Non-pigmented ciliary epithelial cell (primary cell): Measurements from ENCODE around the gene GSN.

Experiments
- DNase-seq: peaks from one replicate; pipeline ENCODE4 v3.0.0-alpha.2; 2010; ENCODE audit warnings: low read depth

GSN gene

GRCh38 chr9:121303456-121304451, 35.8 kb downstream of the GSN start:
- DNase-seq, result no peak

- no peak for DNase-seq
Measured at GRCh38 chr9:121304707-121305106, 36.7 kb downstream of the GSN start.

- DNase-seq, result no peak
Measured at GRCh38 chr9:121305269-121305994, 37.5 kb downstream of the GSN start.

GRCh38 chr9:121307976-121308375, 40.0 kb downstream of the GSN start:
- DNase-seq, result no peak

- DNase-seq, result no peak
Measured at GRCh38 chr9:121308765-121309164, 40.8 kb downstream of the GSN start.

GRCh38 chr9:121309171-121309570, 41.2 kb downstream of the GSN start:
- no peak for DNase-seq

GRCh38 chr9:121309833-121310425, 42.0 kb downstream of the GSN start:
- no peak for DNase-seq

- DNase-seq, result no peak
Measured at GRCh38 chr9:121310571-121310970, 42.6 kb downstream of the GSN start.

GRCh38 chr9:121312169-121312568, 44.2 kb downstream of the GSN start:
- DNase-seq, result no peak

- DNase-seq, result no peak
Measured at GRCh38 chr9:121313458-121314152, 45.6 kb downstream of the GSN start.

- DNase-seq, result no peak
Measured at GRCh38 chr9:121316378-121316777, 48.4 kb downstream of the GSN start.

GRCh38 chr9:121316852-121317373, 49.0 kb downstream of the GSN start:
- no peak for DNase-seq

- no peak for DNase-seq
Measured at GRCh38 chr9:121317737-121318630, 50.0 kb downstream of the GSN start.

- no peak for DNase-seq
Measured at GRCh38 chr9:121318631-121319382, 50.8 kb downstream of the GSN start.

- DNase-seq, result no peak
Measured at GRCh38 chr9:121319383-121319780, 51.4 kb downstream of the GSN start.

GRCh38 chr9:121321016-121321503, 53.1 kb downstream of the GSN start:
- DNase-seq, result peak; percentile 53

GRCh38 chr9:121322037-121322736, 54.2 kb downstream of the GSN start:
- peak; percentile 88 for DNase-seq

- no peak for DNase-seq
Measured at GRCh38 chr9:121322737-121323448, 54.9 kb downstream of the GSN start.
